ENCODE measurements around the gene CFAP97D2.
"Not testable (repeated sequence)": the region's sequence is repeated elsewhere in the genome, so short reads cannot be mapped to it uniquely, and the experiment has no call there.

Gene CFAP97D2

DNA sequence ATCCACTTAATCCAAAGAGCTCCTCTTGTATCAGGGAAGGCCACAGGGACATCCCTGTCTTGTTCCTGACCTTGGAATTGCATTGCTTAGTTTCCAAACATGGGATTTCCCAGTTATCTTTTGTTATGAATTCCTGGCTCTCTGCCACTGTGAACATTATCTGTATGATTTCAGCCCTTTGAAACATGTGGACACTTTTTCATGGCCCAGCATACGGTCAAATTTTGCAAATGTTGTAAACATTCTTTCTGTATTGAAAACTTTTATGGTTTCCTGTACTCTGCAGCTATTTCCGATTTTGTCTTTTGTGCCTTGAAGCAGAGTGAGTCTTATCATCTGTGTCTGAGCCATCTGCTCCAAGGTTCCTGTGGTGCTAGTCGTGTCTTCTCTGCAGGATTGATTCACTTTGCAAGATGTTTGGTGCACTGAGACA, 4.5 kb upstream of the CFAP97D2 start:
- TF ChIP-seq, protein P1, sequence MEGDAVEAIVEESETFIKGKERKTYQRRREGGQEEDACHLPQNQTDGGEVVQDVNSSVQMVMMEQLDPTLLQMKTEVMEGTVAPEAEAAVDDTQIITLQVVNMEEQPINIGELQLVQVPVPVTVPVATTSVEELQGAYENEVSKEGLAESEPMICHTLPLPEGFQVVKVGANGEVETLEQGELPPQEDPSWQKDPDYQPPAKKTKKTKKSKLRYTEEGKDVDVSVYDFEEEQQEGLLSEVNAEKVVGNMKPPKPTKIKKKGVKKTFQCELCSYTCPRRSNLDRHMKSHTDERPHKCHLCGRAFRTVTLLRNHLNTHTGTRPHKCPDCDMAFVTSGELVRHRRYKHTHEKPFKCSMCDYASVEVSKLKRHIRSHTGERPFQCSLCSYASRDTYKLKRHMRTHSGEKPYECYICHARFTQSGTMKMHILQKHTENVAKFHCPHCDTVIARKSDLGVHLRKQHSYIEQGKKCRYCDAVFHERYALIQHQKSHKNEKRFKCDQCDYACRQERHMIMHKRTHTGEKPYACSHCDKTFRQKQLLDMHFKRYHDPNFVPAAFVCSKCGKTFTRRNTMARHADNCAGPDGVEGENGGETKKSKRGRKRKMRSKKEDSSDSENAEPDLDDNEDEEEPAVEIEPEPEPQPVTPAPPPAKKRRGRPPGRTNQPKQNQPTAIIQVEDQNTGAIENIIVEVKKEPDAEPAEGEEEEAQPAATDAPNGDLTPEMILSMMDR (conservative IDR thresholded peaks at IDR 0.05; ENCODE audit: low read length), result no peak
- H3K4me3 ChIP-seq (ENCODE audit: low read length), result no peak overlapping the region
- no peak for DNase-seq (ENCODE audit: low read depth)

DNA sequence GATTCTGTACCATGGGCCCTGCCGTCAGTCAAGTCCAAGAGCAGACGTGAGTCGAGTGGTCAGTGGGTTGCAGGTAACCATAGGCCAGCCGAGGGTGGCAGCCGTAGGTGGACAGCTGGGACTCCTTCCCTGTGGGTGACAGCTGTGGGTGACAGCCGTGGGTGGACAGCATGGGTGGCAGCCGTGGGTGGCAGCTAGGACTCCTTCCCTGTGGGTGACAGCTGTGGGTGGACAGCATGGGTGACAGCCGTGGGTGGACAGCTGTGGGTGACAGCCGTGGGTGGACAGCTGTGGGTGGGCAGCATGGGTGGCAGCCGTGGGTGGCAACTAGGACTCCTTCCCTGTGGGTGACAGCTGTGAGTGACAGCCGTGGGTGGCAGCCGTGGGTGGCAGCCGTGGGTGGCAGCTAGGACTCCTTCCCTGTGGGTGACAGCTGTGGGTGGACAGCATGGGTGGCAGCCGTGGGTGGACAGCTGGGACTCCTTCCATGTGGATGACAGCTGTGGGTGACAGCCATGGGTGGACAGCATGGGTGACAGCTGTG, 2.6 kb upstream of the CFAP97D2 start:
- H3K4me3 ChIP-seq (ENCODE audit: low read length); DNase-seq (ENCODE audit: low read depth): not testable (repeated sequence)

DNA sequence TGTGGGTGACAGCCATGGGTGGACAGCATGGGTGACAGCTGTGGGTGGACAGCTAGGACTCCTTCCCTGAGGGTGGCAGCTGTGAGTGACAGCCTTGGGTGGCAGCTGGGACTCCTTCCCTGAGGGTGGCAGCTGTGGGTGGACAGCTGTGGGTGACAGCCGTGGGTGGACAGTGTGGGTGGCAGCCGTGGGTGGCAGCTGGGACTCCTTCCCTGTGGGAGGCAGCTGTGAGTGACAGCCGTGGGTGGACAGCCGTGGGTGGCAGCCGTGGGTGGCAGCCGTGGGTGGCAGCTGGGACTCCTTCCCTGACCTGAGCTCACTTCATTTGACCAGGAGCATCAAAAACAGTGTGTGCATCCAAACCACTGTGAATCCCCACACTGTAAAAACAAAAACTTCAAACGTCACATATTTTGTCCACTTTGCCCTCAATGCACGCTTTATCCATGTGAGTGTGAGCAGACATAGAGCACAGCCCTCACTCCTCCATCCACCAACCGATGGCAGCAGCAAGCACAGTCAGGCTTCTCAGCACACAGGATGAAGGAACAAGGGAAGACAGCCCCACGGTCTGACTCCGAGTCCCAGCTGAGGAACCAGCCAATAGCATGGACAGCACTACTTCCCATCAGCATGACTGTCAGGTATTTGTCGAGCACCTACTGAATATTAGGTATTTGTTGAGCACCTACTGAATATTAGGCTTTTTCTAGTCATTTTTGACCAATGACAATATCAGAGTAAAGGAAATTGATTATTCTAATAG, 1.6 kb upstream of the CFAP97D2 start:
- H3K4me3 ChIP-seq (ENCODE audit: low read length), result no peak overlapping the region
- TF ChIP-seq, protein P1 (conservative IDR thresholded peaks at IDR 0.05; ENCODE audit: low read length), result no peak
- no peak for DNase-seq (ENCODE audit: low read depth)

DNA sequence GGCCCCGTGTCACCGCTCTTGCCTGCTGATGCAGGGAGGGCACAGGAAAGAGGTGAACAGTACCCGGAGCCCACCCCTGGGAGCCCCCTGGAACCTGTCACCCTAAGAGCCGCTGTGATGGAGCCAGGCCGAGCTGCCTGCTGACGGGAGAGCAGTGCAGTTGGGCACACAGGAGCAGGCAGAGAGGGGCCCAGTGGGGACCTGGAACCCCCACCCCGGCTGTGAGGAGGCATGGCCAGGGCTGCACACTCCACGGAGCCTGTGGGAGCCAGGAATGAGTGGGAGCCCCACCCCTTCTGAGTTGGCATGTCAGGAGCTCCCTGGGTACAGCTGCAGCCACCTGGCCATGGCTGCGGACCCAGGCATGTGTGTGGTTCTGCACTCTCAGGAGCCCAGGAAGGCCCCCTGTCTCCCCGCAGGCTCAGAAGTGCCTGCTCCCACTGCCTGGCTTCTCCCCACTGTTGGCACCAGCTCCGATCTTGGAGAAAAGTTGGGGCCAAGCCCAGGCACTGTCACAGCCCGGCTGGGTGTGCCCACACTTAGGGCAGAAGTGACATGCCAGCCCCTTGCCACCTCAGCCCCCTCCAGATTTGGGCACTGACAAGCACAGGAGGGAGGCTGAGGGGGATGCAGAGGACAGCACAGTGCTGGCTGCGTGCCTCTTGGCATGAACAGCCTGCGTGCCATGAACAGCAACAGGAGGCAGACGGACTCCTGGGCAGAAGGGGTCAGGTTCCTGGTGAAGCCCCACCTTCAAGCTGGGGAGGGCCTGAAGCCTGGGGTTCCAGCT, 6.3 kb downstream of the CFAP97D2 start:
- TF ChIP-seq, protein P1 (conservative IDR thresholded peaks at IDR 0.05; ENCODE audit: low read length), result no peak

GRCh38 chr13:114194853-114195252, 15.8 kb downstream of the CFAP97D2 start:
- TF ChIP-seq, protein P1 (conservative IDR thresholded peaks at IDR 0.05; ENCODE audit: low read length), result no peak

More for the DNA sequence above, 6.3 kb downstream of the CFAP97D2 start:
- DNase-seq (ENCODE audit: low read depth), result no peak
- H3K4me3 ChIP-seq (ENCODE audit: low read length), result no peak overlapping the region

DNA sequence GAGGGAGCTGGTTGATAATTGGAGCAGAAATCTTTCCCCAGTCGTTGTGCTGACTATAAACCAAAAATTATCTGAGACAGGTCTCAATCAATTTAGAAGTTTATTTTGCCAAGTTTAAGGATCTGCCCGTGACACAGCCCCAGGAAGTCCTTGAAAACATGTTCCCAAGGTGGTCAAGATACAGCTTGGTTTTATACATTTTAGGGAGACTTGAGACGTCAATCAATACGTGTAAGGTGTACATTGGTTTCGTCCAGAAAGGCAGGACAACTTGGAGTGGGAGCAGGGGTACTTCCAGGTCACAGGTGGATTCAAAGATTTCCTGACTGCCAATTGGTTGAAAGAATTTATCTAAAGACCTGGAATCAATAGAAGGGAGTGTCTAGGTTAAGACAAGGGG, 17.6 kb downstream of the CFAP97D2 start:
- no peak for DNase-seq (ENCODE audit: low read depth)
- TF ChIP-seq, protein P1 (conservative IDR thresholded peaks at IDR 0.05; ENCODE audit: low read length), result no peak
- no peak overlapping the region for H3K4me3 ChIP-seq (ENCODE audit: low read length)

More at GRCh38 chr13:114194853-114195252, 15.8 kb downstream of the CFAP97D2 start:
- H3K4me3 ChIP-seq (ENCODE audit: low read length), result no peak overlapping the region
- no peak for DNase-seq (ENCODE audit: low read depth)

- DNase-seq (ENCODE audit: low read depth), result no peak
- no peak overlapping the region for H3K4me3 ChIP-seq (ENCODE audit: low read length)
- TF ChIP-seq, protein P1 (conservative IDR thresholded peaks at IDR 0.05; ENCODE audit: low read length), result no peak
Observed at GRCh38 chr13:114198556-114198955, 19.5 kb downstream of the CFAP97D2 start.

- not testable (repeated sequence) for H3K4me3 ChIP-seq (ENCODE audit: low read length); DNase-seq (ENCODE audit: low read depth)
Observed at GRCh38 chr13:114199526-114199925, 20.5 kb downstream of the CFAP97D2 start.

Data from AG10803 (cell line).